Stimulated activated effector memory CD8-positive, alpha-beta T cell treated with anti-CD3 and anti-CD28 coated beads, Interleukin-12 subunit alpha, Interleukin-12 subunit beta, amount 100 ng/mL, for 72 hours (primary cell): ENCODE results near the gene NOTCH2.
A peak's percentile ranks its signal among the peaks of the same experiment; 100 is the strongest.
"Not testable (repeated sequence)": the region's sequence is repeated elsewhere in the genome, so short reads cannot be mapped to it uniquely, and the experiment has no call there.

Experiments used
- ATAC-seq: fragments of 150-1000 bp; cut with Tn5 transposase; 2 replicates; pipeline ENCODE4 v1.10.0; 2021
- DNase-seq, 2 donors: peaks; one replicate each; pipeline ENCODE4 v3.0.0; 2021 to 2022; ENCODE audit warnings: low spot score in 2 of 2
- H3K27ac Mint-ChIP-seq: one replicate; pipeline ENCODE4 v1.8.0; 2022; ENCODE audit warnings: mild to moderate bottlenecking, mixed read lengths
- H3K36me3 Mint-ChIP-seq: one replicate; pipeline ENCODE4 v1.8.0; 2022; ENCODE audit warnings: mild to moderate bottlenecking, mixed read lengths
- H3K4me1 Mint-ChIP-seq: one replicate; pipeline ENCODE4 v1.8.0; 2022; ENCODE audit warnings: mixed read lengths
- H3K4me3 Mint-ChIP-seq: one replicate; pipeline ENCODE4 v1.8.0; 2022; ENCODE audit warnings: mild to moderate bottlenecking, mixed read lengths
- H3K9me3 Mint-ChIP-seq: one replicate; pipeline ENCODE4 v1.8.0; 2022; ENCODE audit warnings: mixed read lengths

The NOTCH2 gene

GRCh38 chr1:119988306-119989062 lies 81.0 kb downstream of the NOTCH2 start:
- peak; percentile 94 for ATAC-seq
- no peak for DNase-seq

GRCh38 chr1:119987686-119988085 lies 81.8 kb downstream of the NOTCH2 start:
- Mint-ChIP-seq H3K9me3 (no peaks in the 10 kb centered on the region), H3K4me3 (peak overlapping the region; percentile 37), H3K27ac (peak overlapping the region; percentile 23), H3K36me3 (peaks cover 43% of the 10 kb centered on the region), H3K4me1 (peaks cover 36% of the 10 kb centered on the region)
- DNase-seq (no peak), ATAC-seq (peak; percentile 56)

More at GRCh38 chr1:119988306-119989062, 81.0 kb downstream of the NOTCH2 start:
- Mint-ChIP-seq H3K36me3 (peaks cover 43% of the 10 kb centered on the region), H3K9me3 (no peaks in the 10 kb centered on the region), H3K4me3 (peak overlapping the region; percentile 37), H3K27ac (peak overlapping the region; percentile 23), H3K4me1 (peaks cover 36% of the 10 kb centered on the region)

- ATAC-seq (peak; percentile 70), DNase-seq (no peak)
- H3K4me1 Mint-ChIP-seq = peaks cover 41% of the 10 kb centered on the region
- H3K4me3 Mint-ChIP-seq = no peak overlapping the region
- H3K27ac Mint-ChIP-seq = no peak overlapping the region
- peaks cover 43% of the 10 kb centered on the region for H3K36me3 Mint-ChIP-seq
- H3K9me3 Mint-ChIP-seq = no peaks in the 10 kb centered on the region
These were observed 82.3 kb downstream of the NOTCH2 start for GRCh38 chr1:119987112-119987511.

- ATAC-seq (no peak), DNase-seq (no peak)
- peaks cover 48% of the 10 kb centered on the region for H3K36me3 Mint-ChIP-seq
- H3K9me3 Mint-ChIP-seq = no peaks in the 10 kb centered on the region
- H3K27ac Mint-ChIP-seq = no peak overlapping the region
- no peak overlapping the region for H3K4me3 Mint-ChIP-seq
- peaks cover 45% of the 10 kb centered on the region for H3K4me1 Mint-ChIP-seq
These were observed 83.4 kb downstream of the NOTCH2 start for GRCh38 chr1:119986007-119986497.

GRCh38 chr1:119984771-119985170 lies 84.7 kb downstream of the NOTCH2 start:
- Mint-ChIP-seq H3K4me3 (no peak overlapping the region), H3K9me3 (no peaks in the 10 kb centered on the region), H3K27ac (peak overlapping the region; percentile 50), H3K36me3 (peaks cover 48% of the 10 kb centered on the region), H3K4me1 (peaks cover 45% of the 10 kb centered on the region)
- DNase-seq (no peak), ATAC-seq (no peak)

- no peak overlapping the region for H3K27ac Mint-ChIP-seq
- H3K4me3 Mint-ChIP-seq = no peak overlapping the region
- no peaks in the 10 kb centered on the region for H3K9me3 Mint-ChIP-seq
- H3K36me3 Mint-ChIP-seq = peaks cover 33% of the 10 kb centered on the region
- peaks cover 35% of the 10 kb centered on the region for H3K4me1 Mint-ChIP-seq
- ATAC-seq (peak; percentile 40), DNase-seq (no peak)
These were observed 87.3 kb downstream of the NOTCH2 start for GRCh38 chr1:119981986-119982815.

- no peak overlapping the region for H3K27ac Mint-ChIP-seq
These were observed 88.0 kb downstream of the NOTCH2 start for GRCh38 chr1:119981496-119981895.

GRCh38 chr1:119978018-119978505 lies 91.4 kb downstream of the NOTCH2 start:
- H3K4me3 Mint-ChIP-seq = no peak overlapping the region
- ATAC-seq (no peak), DNase-seq (no peak)
- H3K27ac Mint-ChIP-seq = no peak overlapping the region
- peaks cover 5% of the 10 kb centered on the region for H3K36me3 Mint-ChIP-seq
- H3K4me1 Mint-ChIP-seq = peaks cover 31% of the 10 kb centered on the region
- no peaks in the 10 kb centered on the region for H3K9me3 Mint-ChIP-seq

More at GRCh38 chr1:119981496-119981895, 88.0 kb downstream of the NOTCH2 start:
- peaks cover 26% of the 10 kb centered on the region for H3K36me3 Mint-ChIP-seq
- peaks cover 32% of the 10 kb centered on the region for H3K4me1 Mint-ChIP-seq
- H3K9me3 Mint-ChIP-seq = no peaks in the 10 kb centered on the region
- no peak overlapping the region for H3K4me3 Mint-ChIP-seq
- no peak for DNase-seq
- no peak for ATAC-seq

- not testable (repeated sequence) for H3K36me3 Mint-ChIP-seq, DNase-seq, H3K4me3 Mint-ChIP-seq, H3K9me3 Mint-ChIP-seq, H3K27ac Mint-ChIP-seq, ATAC-seq
- H3K4me1 Mint-ChIP-seq = peaks cover 27% of the 10 kb centered on the region
These were observed 92.2 kb downstream of the NOTCH2 start for GRCh38 chr1:119977113-119977736.

- H3K9me3 Mint-ChIP-seq, H3K27ac Mint-ChIP-seq, DNase-seq, H3K4me3 Mint-ChIP-seq, ATAC-seq: not testable (repeated sequence)
- Mint-ChIP-seq H3K4me1 (peaks cover 31% of the 10 kb centered on the region), H3K36me3 (peaks cover 12% of the 10 kb centered on the region)
These were observed 93.7 kb downstream of the NOTCH2 start for GRCh38 chr1:119975582-119976254.

- H3K36me3 Mint-ChIP-seq = peaks cover 12% of the 10 kb centered on the region
- DNase-seq (no peak), ATAC-seq (no peak)
- peaks cover 31% of the 10 kb centered on the region for H3K4me1 Mint-ChIP-seq
- peak overlapping the region; percentile 48 for H3K27ac Mint-ChIP-seq
- H3K9me3 Mint-ChIP-seq = no peaks in the 10 kb centered on the region
- H3K4me3 Mint-ChIP-seq = no peak overlapping the region
These were observed 94.5 kb downstream of the NOTCH2 start for GRCh38 chr1:119975006-119975405.

GRCh38 chr1:119974013-119974412 lies 95.4 kb downstream of the NOTCH2 start:
- Mint-ChIP-seq H3K9me3 (no peaks in the 10 kb centered on the region), H3K4me3 (no peak overlapping the region), H3K27ac (no peak overlapping the region), H3K36me3 (peaks cover 14% of the 10 kb centered on the region), H3K4me1 (peaks cover 31% of the 10 kb centered on the region)
- DNase-seq = no peak
- ATAC-seq = no peak

- H3K9me3 Mint-ChIP-seq = no peaks in the 10 kb centered on the region
- ATAC-seq (no peak), DNase-seq (no peak)
- H3K4me1 Mint-ChIP-seq = peaks cover 25% of the 10 kb centered on the region
- H3K36me3 Mint-ChIP-seq = peaks cover 35% of the 10 kb centered on the region
- no peak overlapping the region for H3K27ac Mint-ChIP-seq
- H3K4me3 Mint-ChIP-seq = no peak overlapping the region
These were observed 97.5 kb downstream of the NOTCH2 start for GRCh38 chr1:119971710-119972570.

GRCh38 chr1:119968601-119969000 lies 100.9 kb downstream of the NOTCH2 start:
- Mint-ChIP-seq H3K4me1 (peaks cover 15% of the 10 kb centered on the region), H3K9me3 (no peaks in the 10 kb centered on the region), H3K4me3 (no peak overlapping the region), H3K27ac (no peak overlapping the region), H3K36me3 (peaks cover 67% of the 10 kb centered on the region)
- no peak for DNase-seq
- no peak for ATAC-seq
